ENCODE measurements around the gene HEXA.
A peak's percentile ranks its signal among the peaks of the same experiment; 100 is the strongest.
"Not testable (repeated sequence)": the region's sequence is repeated elsewhere in the genome, so short reads cannot be mapped to it uniquely, and the experiment has no call there.

The HEXA gene

DNA sequence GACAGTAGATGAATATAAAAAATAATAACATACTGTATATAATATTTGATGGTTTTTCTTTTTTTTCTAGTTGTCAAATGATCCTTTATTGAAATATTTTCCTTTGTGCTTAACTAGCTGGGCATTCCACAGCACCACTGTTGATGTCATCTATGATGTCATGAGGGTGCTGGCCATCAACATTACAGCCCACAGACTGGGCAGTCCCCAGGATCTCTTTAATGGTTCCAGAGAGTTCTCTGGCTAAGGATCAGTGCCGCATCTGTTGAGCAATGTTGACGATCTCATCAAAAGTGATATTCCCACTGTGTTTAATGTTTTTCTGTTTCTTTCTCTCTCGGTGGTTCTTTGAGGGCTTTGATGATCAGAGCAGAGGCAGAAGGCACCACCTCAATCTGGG is 3.3 kb upstream of the HEXA start:
- DNase-seq; POLR2A ChIA-PET; H3K36me3 ChIP-seq (ENCODE audit: control insufficient read depth in 4 of 4, insufficient read depth in 4 of 4, low read length in 3 of 4); H3K27ac ChIP-seq (ENCODE audit: insufficient read depth in 1 of 2, low read depth in 1 of 2, low read length in 2 of 2, poor library complexity in 1 of 2, severe bottlenecking in 2 of 2); H3K27me3 ChIP-seq (replicated peaks in 2 of 5; ENCODE audit: control insufficient read depth in 4 of 5, insufficient read depth in 5 of 5, low read length in 4 of 5); H3K4me3 ChIP-seq (ENCODE audit: control insufficient read depth in 1 of 7, extremely low read depth in 1 of 7, insufficient read depth in 4 of 7, low read depth in 2 of 7, low read length in 6 of 7); CTCF ChIA-PET; H3K9me3 ChIP-seq (ENCODE audit: control extremely low read depth in 1 of 5, control insufficient read depth in 4 of 5, insufficient read depth in 2 of 5, low read depth in 1 of 5, low read length in 4 of 5): not testable (repeated sequence)
- WGBS (ENCODE audit: insufficient coverage): 83% methylated on average over 1 of the region's 3 CpGs
- peaks cover 10 to 26% (median 22%) of the 10 kb centered on the region in 4 experiments for H3K4me1 ChIP-seq (ENCODE audit: control extremely low read depth in 1 of 4, control insufficient read depth in 4 of 4, insufficient read depth in 4 of 4, low read length in 3 of 4)

DNA sequence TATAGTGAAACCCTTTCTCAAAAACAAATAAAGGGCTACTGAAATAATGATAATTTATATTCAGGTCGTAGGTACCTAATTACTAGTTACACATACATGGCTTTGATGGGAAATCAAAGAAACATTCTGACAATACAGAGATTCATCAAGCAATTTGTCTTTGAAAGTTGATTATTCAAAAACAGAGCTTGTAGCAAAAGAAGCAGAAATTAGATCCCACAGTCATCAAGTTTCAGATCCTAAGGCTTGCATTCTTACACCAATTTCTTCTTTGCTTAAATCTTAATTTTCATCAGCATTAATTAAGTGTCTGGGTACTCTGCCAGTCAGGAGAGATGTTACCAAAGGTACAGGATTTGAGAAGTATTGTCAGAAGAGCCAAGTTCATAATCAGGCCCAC is 1.5 kb upstream of the HEXA start:
- no peak for DNase-seq
- peaks cover 13 to 36% (median 27%) of the 10 kb centered on the region in 4 experiments for H3K4me1 ChIP-seq (ENCODE audit: control extremely low read depth in 1 of 4, control insufficient read depth in 4 of 4, insufficient read depth in 4 of 4, low read length in 3 of 4)
- H3K36me3 ChIP-seq (ENCODE audit: control insufficient read depth in 4 of 4, insufficient read depth in 4 of 4, low read length in 3 of 4): peaks cover 0 to 4% (median 0%) of the 10 kb centered on the region in 4 experiments
- ChIA-PET CTCF (interaction anchor here (1.0 kb wide), 1 partner anchor 87 kb away, joined by 3 read pairs; no protein-coding TSS in a partner anchor), POLR2A (no interaction called here)
- H3K9me3 ChIP-seq (ENCODE audit: control extremely low read depth in 1 of 5, control insufficient read depth in 4 of 5, insufficient read depth in 2 of 5, low read depth in 1 of 5, low read length in 4 of 5): no peaks in the 10 kb centered on the region
- WGBS (ENCODE audit: insufficient coverage): no CpG with 5 or more reads among the region's 1 CpG
- H3K27ac ChIP-seq (ENCODE audit: insufficient read depth in 1 of 2, low read depth in 1 of 2, low read length in 2 of 2, poor library complexity in 1 of 2, severe bottlenecking in 2 of 2): no peak overlapping the region
- no peaks in the 10 kb centered on the region for H3K27me3 ChIP-seq (replicated peaks in 2 of 5; ENCODE audit: control insufficient read depth in 4 of 5, insufficient read depth in 5 of 5, low read length in 4 of 5)
- H3K4me3 ChIP-seq (ENCODE audit: control insufficient read depth in 1 of 7, extremely low read depth in 1 of 7, insufficient read depth in 4 of 7, low read depth in 2 of 7, low read length in 6 of 7): no peak overlapping the region

DNA sequence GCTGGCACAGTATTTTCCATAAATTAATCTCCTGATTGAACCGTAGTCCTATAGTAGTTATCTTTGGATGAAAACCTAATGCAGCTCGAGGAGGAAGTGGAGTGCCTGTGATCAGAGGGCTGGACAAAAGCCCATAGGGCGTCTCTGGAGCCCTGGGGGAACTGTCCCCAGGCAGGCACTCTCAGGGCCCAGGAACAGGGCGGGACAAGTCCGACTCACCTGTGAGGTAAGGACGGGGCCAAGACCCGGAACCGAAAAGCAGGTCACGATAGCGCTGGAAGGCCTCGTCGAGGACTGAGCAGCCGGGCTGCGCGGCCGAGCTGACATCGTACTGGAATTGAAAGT is 341 bp downstream of the HEXA start:
- H3K4me1 ChIP-seq (ENCODE audit: control extremely low read depth in 1 of 4, control insufficient read depth in 4 of 4, insufficient read depth in 4 of 4, low read length in 3 of 4): peaks cover 16 to 39% (median 31%) of the 10 kb centered on the region in 4 experiments
- ChIA-PET CTCF (interaction anchor here (1.0 to 1.6 kb wide), 6 partner anchors 8 to 117 kb away, joined by 3 to 5 read pairs (median 3); no protein-coding TSS in a partner anchor), POLR2A (interaction anchor here (0.6 kb wide), 1 partner anchor 92 kb away, joined by 3 read pairs; no protein-coding TSS in a partner anchor)
- WGBS (ENCODE audit: insufficient coverage): 0% methylated on average over 16 of the region's 17 CpGs
- H3K9me3 ChIP-seq (ENCODE audit: control extremely low read depth in 1 of 5, control insufficient read depth in 4 of 5, insufficient read depth in 2 of 5, low read depth in 1 of 5, low read length in 4 of 5): no peaks in the 10 kb centered on the region
- DNase-seq: peak in 1 of 3 donors; percentile 25
- peaks cover 2 to 12% (median 3%) of the 10 kb centered on the region in 4 experiments for H3K36me3 ChIP-seq (ENCODE audit: control insufficient read depth in 4 of 4, insufficient read depth in 4 of 4, low read length in 3 of 4)
- peak overlapping the region; percentile 80 to 90 for H3K27ac ChIP-seq (ENCODE audit: insufficient read depth in 1 of 2, low read depth in 1 of 2, low read length in 2 of 2, poor library complexity in 1 of 2, severe bottlenecking in 2 of 2)
- H3K4me3 ChIP-seq (ENCODE audit: control insufficient read depth in 1 of 7, extremely low read depth in 1 of 7, insufficient read depth in 4 of 7, low read depth in 2 of 7, low read length in 6 of 7): peak overlapping the region; percentile 73 to 98 (median 92)
- no peaks in the 10 kb centered on the region for H3K27me3 ChIP-seq (replicated peaks in 2 of 5; ENCODE audit: control insufficient read depth in 4 of 5, insufficient read depth in 5 of 5, low read length in 4 of 5)

DNA sequence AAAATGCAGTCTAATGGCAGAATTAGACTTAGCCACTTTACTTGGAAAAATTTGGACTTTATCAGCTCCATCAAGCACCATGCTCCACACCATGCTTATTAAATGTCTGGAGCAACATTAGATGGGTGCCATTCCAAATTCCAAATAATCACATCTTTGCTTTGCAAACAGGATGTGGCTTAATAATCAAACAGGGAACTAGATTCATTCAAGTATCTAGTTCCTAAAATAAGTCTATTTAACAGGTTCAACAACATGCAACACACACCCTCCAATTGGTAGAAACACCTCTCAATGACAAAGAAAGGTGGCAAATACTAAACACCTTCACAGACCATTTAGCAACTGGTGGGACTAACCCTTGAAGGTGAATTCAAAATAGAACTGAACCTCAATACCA is 3.5 kb downstream of the HEXA start:
- no peak overlapping the region for H3K4me3 ChIP-seq (ENCODE audit: control insufficient read depth in 1 of 7, extremely low read depth in 1 of 7, insufficient read depth in 4 of 7, low read depth in 2 of 7, low read length in 6 of 7)
- no peak overlapping the region for H3K27ac ChIP-seq (ENCODE audit: insufficient read depth in 1 of 2, low read depth in 1 of 2, low read length in 2 of 2, poor library complexity in 1 of 2, severe bottlenecking in 2 of 2)
- H3K27me3 ChIP-seq (replicated peaks in 2 of 5; ENCODE audit: control insufficient read depth in 4 of 5, insufficient read depth in 5 of 5, low read length in 4 of 5): no peaks in the 10 kb centered on the region
- peaks cover 35 to 69% (median 54%) of the 10 kb centered on the region in 4 experiments for H3K4me1 ChIP-seq (ENCODE audit: control extremely low read depth in 1 of 4, control insufficient read depth in 4 of 4, insufficient read depth in 4 of 4, low read length in 3 of 4)
- ChIA-PET POLR2A (no interaction called here), CTCF (interaction anchor here (0.9 kb wide), 1 partner anchor 64 kb away, joined by 4 read pairs; no protein-coding TSS in a partner anchor)
- peaks cover 2 to 21% (median 4%) of the 10 kb centered on the region in 4 experiments for H3K36me3 ChIP-seq (ENCODE audit: control insufficient read depth in 4 of 4, insufficient read depth in 4 of 4, low read length in 3 of 4)
- DNase-seq: no peak
- no peaks in the 10 kb centered on the region for H3K9me3 ChIP-seq (ENCODE audit: control extremely low read depth in 1 of 5, control insufficient read depth in 4 of 5, insufficient read depth in 2 of 5, low read depth in 1 of 5, low read length in 4 of 5)

DNA sequence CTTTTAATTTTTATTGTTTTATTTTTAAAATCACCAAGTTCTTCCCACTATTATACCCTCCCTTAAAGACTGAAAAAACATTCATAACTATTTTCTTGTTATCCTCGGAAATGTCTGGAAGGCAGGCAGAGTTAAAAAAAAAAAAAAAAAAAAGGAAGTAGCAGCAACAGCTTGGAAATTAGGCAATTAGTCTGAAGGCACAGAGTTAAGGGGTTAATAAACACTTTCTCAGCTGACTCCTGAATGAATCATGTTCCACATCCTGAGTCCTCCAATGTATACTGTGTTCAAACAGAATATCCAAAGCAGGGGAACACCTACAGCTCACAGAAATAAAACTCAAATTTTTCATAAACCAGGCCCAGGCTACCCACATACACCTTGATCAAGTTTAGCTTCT is 5.8 kb downstream of the HEXA start:
- ChIA-PET CTCF (interaction anchor here (0.9 kb wide), 1 partner anchor 57 kb away, joined by 3 read pairs; no protein-coding TSS in a partner anchor), POLR2A (no interaction called here)
- H3K27ac ChIP-seq (ENCODE audit: insufficient read depth in 1 of 2, low read depth in 1 of 2, low read length in 2 of 2, poor library complexity in 1 of 2, severe bottlenecking in 2 of 2): no peak overlapping the region

DNA sequence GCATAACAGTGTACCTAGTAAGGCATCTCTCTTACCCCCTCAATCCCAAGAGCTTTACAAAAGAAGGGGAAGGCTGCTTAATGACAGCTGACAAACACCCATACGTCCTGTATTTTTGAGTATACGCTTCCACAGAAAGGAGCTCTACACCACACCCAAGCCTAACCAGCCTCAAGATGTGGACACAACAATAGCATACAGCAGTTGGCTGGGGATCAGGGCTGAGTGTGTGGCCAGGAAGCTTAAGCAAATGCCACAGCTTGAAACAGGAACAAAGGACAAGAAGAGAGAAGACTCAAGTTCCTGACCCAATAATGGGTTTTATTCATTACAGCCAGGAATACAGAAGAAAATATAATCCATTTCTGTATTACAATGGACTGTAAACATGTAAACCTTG is 6.9 kb downstream of the HEXA start:
- POLR2A ChIA-PET: no interaction called here
- H3K27ac ChIP-seq (ENCODE audit: insufficient read depth in 1 of 2, low read depth in 1 of 2, low read length in 2 of 2, poor library complexity in 1 of 2, severe bottlenecking in 2 of 2): peak overlapping the region in 1 of 2 experiments; percentile 19
- H3K9me3 ChIP-seq (ENCODE audit: control extremely low read depth in 1 of 5, control insufficient read depth in 4 of 5, insufficient read depth in 2 of 5, low read depth in 1 of 5, low read length in 4 of 5): no peaks in the 10 kb centered on the region
- no CpG with 5 or more reads among the region's 2 CpGs for WGBS (ENCODE audit: insufficient coverage)
- CTCF ChIA-PET: interaction anchor here (0.8 to 1.7 kb wide), 5 partner anchors 11 to 231 kb away, joined by 3 to 5 read pairs (median 3); no protein-coding TSS in a partner anchor
- H3K36me3 ChIP-seq (ENCODE audit: control insufficient read depth in 4 of 4, insufficient read depth in 4 of 4, low read length in 3 of 4): peaks cover 2 to 18% (median 4%) of the 10 kb centered on the region in 4 experiments
- DNase-seq: peak in 2 of 3 donors; percentile 32
- peaks cover 27 to 64% (median 50%) of the 10 kb centered on the region in 4 experiments for H3K4me1 ChIP-seq (ENCODE audit: control extremely low read depth in 1 of 4, control insufficient read depth in 4 of 4, insufficient read depth in 4 of 4, low read length in 3 of 4)
- peak overlapping the region in 1 of 7 experiments; percentile 19 for H3K4me3 ChIP-seq (ENCODE audit: control insufficient read depth in 1 of 7, extremely low read depth in 1 of 7, insufficient read depth in 4 of 7, low read depth in 2 of 7, low read length in 6 of 7)
- H3K27me3 ChIP-seq (replicated peaks in 2 of 5; ENCODE audit: control insufficient read depth in 4 of 5, insufficient read depth in 5 of 5, low read length in 4 of 5): no peaks in the 10 kb centered on the region

More for the DNA sequence above, 5.8 kb downstream of the HEXA start:
- Histone ChIP-seq H3K27me3 (replicated peaks in 2 of 5; ENCODE audit: control insufficient read depth in 4 of 5, insufficient read depth in 5 of 5, low read length in 4 of 5) (no peaks in the 10 kb centered on the region), H3K4me1 (ENCODE audit: control extremely low read depth in 1 of 4, control insufficient read depth in 4 of 4, insufficient read depth in 4 of 4, low read length in 3 of 4) (peaks cover 32 to 75% (median 57%) of the 10 kb centered on the region in 4 experiments), H3K9me3 (ENCODE audit: control extremely low read depth in 1 of 5, control insufficient read depth in 4 of 5, insufficient read depth in 2 of 5, low read depth in 1 of 5, low read length in 4 of 5) (no peaks in the 10 kb centered on the region), H3K36me3 (ENCODE audit: control insufficient read depth in 4 of 4, insufficient read depth in 4 of 4, low read length in 3 of 4) (peaks cover 2 to 21% (median 4%) of the 10 kb centered on the region in 4 experiments), H3K4me3 (ENCODE audit: control insufficient read depth in 1 of 7, extremely low read depth in 1 of 7, insufficient read depth in 4 of 7, low read depth in 2 of 7, low read length in 6 of 7) (no peak overlapping the region)
- peak in 2 of 3 donors; percentile 33 to 40 for DNase-seq
- no CpG with 5 or more reads among the region's 1 CpG for WGBS (ENCODE audit: insufficient coverage)

DNA sequence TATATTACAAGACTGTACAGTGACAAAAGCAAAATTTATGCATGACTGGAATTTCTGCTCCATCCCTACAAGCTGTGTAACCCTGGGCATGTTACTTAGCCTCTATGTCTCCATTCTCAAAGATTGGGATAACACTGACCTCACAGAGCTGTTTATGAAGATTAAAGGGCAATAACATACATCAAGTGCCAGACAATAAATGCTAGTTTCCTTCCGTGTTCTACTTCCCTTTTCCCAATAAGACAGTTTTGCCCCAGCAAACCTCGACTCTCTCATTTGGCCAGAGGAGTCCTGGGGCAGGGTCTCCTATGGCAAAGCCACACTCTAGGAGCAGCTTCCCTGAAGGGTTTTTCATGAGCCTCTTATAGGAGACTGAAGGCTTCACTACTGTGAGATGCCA is 7.5 kb downstream of the HEXA start:
- Histone ChIP-seq H3K9me3 (ENCODE audit: control extremely low read depth in 1 of 5, control insufficient read depth in 4 of 5, insufficient read depth in 2 of 5, low read depth in 1 of 5, low read length in 4 of 5) (no peaks in the 10 kb centered on the region), H3K4me1 (ENCODE audit: control extremely low read depth in 1 of 4, control insufficient read depth in 4 of 4, insufficient read depth in 4 of 4, low read length in 3 of 4) (peaks cover 27 to 63% (median 49%) of the 10 kb centered on the region in 4 experiments), H3K36me3 (ENCODE audit: control insufficient read depth in 4 of 4, insufficient read depth in 4 of 4, low read length in 3 of 4) (peaks cover 2 to 21% (median 4%) of the 10 kb centered on the region in 4 experiments), H3K4me3 (ENCODE audit: control insufficient read depth in 1 of 7, extremely low read depth in 1 of 7, insufficient read depth in 4 of 7, low read depth in 2 of 7, low read length in 6 of 7) (no peak overlapping the region), H3K27me3 (replicated peaks in 2 of 5; ENCODE audit: control insufficient read depth in 4 of 5, insufficient read depth in 5 of 5, low read length in 4 of 5) (no peaks in the 10 kb centered on the region), H3K27ac (ENCODE audit: insufficient read depth in 1 of 2, low read depth in 1 of 2, low read length in 2 of 2, poor library complexity in 1 of 2, severe bottlenecking in 2 of 2) (no peak overlapping the region)
- ChIA-PET POLR2A (no interaction called here), CTCF (interaction anchor here (0.6 to 1.7 kb wide), 5 partner anchors 11 to 232 kb away, joined by 3 to 5 read pairs (median 3); no protein-coding TSS in a partner anchor)
- 0% methylated on average over 1 of the region's 2 CpGs for WGBS (ENCODE audit: insufficient coverage)
- peak in 2 of 3 donors; percentile 21 to 42 for DNase-seq
